AG10803 (cell line): ENCODE measurements around the gene SRRM5.

Experiments
- DNase-seq: peaks from one replicate; pipeline ENCODE4 v3.0.0; 2010; ENCODE audit warnings: low read depth
- H3K4me3 ChIP-seq: 2 replicates; pipeline ENCODE4 v1.5.1; 2011; ENCODE audit warnings: mild to moderate bottlenecking, low read length, control low read depth
- CTCF ChIP-seq: conservative IDR thresholded peaks from 2 replicates; pipeline ENCODE4 v1.5.1; 2011; ENCODE audit warnings: mild to moderate bottlenecking, low read length, control low read depth, inconsistent platforms

SRRM5 gene

DNA sequence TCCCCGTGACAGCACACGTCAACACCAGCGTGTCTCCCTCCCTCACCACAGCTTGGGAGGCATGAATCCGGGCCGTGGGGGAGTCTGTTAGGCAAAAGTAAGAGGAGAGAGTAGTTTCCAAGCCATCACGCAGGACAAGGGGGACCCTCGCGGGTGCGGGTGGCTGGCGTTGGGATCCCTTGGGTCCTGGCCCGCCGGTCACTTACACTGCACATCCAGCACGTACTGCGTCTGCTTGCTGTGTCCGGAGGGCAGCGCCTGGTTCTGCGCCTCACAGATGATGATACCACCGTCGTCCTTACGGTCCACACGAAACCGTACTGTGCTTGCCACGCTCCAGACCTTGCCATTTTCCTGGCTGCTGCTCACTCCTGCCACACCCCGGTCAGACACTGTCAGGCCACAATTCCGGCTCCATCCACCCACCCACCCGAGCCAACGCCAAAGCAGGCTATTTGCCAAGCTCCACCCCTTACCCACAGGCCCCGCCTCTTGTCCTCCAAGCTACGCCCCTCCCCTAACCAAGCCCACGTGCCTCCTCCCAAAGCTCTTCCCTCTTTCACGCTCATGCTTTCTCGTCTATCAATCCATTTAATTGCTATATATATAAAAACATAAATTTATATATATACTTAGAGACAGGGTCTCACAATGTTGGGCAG is 14.2 kb downstream of the SRRM5 start:
- TF ChIP-seq CTCF: no peak
- H3K4me3 ChIP-seq: no peak overlapping the region
- no peak for DNase-seq

DNA sequence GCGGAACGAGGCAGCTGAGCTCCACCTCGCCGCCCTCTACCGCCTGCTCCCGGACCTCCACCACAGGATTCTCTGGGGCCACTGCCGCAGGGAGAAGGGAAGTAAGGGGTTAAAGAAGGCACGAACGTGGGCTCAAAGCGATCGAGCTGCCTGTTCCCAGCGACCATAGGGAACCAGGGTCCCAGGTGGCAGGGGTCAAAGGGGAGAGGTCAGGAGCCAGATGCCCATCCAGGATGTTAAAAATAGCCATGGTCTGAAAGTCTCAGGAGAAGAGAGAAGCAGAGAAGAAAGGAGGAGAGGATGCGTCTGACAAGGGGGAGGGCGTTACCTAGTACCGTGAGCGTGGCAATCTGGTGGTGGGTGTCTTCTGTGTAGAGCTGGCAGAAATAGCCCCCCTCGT is 14.9 kb downstream of the SRRM5 start:
- TF ChIP-seq CTCF: no peak
- no peak overlapping the region for H3K4me3 ChIP-seq
- no peak for DNase-seq

DNA sequence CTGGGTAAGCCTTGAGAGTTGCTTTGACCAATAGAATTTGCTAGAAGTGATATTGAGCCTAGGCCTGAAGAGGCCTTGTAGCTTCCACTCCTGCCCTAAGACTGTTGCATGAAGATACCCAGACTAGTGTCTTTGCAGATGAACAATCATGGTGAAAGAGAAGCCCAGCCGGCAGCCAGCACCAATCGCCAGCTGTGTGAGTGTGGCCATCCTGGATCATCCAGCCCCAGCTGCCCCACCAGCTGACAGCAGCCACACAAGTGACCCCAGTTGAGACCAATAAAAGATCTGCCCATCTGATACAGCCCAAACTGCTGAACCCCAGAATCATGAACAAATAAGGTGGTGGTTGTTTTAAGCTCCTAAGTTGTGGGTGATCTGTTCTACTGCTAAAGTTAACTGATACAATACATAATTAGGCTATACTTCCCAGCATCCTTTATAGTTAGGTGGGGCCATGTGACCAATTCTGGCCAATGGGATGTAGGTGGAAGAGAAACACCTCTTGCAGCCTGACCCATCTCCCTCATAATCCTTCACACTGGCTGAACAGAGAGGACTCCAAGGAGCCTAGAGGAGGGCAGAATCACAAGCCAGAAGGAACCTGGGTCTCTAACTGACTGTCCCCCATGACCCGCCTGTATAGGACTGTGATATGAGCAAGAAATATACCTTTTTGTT is 16.9 kb downstream of the SRRM5 start:
- no peak for TF ChIP-seq CTCF
- no peak overlapping the region for H3K4me3 ChIP-seq
- no peak for DNase-seq

DNA sequence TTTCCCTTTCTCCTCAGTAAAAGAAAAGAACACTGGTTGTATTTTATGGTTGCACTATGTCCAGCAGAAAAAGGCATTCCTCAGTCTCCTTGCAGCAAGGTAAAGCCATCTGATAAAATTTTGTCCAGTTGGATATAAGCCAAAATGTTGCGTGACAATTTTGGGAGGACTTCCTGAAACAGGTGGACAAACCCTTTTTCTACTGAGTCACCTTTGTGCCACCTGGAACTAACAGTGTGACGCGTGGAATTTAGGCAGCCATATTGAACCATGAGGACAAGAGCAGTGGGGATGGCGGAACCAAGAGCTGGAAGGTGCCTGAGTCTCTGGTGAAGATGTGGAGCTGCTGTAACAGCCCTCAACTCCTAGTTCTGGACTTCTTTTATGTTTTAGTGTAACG is 19.6 kb downstream of the SRRM5 start:
- TF ChIP-seq CTCF: no peak
- H3K4me3 ChIP-seq: no peak overlapping the region
- no peak for DNase-seq

- TF ChIP-seq CTCF: no peak
- DNase-seq: no peak
- no peak overlapping the region for H3K4me3 ChIP-seq
Observed at GRCh38 chr19:43633520-43633919, 21.6 kb downstream of the SRRM5 start.

DNA sequence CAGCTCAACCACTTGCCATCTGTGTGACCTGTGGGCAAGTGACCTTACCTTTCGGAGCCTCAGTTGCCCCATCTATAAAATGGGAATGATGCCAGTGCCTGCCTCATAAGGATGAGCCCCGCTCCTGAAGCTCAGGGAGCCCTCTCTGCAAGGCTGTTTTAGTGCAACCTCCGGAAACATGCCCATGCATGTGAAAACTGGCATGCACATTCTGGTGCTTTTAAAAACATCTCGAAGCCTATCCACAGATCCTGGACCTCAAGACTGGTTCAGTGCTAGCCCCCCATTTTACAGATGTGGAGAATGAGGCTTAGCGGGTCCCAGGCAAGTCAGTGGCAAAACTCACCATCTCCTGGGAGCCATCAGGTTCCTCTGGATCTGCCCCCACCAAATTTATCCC is 22.2 kb downstream of the SRRM5 start:
- DNase-seq: no peak
- no peak overlapping the region for H3K4me3 ChIP-seq
- no peak for TF ChIP-seq CTCF

GRCh38 chr19:43634506-43634871 is 22.6 kb downstream of the SRRM5 start:
- no peak for TF ChIP-seq CTCF
- no peak for DNase-seq
- H3K4me3 ChIP-seq: no peak overlapping the region; the same call in 1 of the 2 replicates
